ENCODE data around the gene BIRC3.

DNA sequence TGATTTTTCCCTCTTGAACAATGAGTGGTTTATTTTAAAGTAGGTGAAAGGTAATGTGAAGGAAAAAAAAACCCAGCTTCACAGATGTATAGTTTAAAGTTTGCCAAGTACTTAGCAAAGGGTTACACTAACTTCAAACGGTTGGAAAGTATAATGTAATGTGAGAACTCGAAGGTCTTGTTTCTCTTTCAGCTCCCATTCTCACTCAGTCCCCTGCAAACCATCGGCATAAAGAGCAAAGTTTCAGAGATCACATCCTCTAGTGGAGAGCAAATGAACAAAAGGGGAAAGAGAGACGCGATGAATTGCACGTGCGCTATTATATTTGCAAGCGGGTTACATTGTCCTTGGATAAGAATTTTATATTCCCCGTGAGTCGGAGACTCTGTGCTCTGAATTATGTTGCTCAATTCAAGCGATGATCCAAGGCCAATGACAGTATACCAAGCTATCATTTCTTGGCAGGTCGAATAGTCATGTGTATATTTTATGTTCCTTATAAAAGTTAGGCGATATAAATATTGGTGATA is 37.6 kb upstream of the BIRC3 start:
- TF ChIP-seq, protein P1, sequence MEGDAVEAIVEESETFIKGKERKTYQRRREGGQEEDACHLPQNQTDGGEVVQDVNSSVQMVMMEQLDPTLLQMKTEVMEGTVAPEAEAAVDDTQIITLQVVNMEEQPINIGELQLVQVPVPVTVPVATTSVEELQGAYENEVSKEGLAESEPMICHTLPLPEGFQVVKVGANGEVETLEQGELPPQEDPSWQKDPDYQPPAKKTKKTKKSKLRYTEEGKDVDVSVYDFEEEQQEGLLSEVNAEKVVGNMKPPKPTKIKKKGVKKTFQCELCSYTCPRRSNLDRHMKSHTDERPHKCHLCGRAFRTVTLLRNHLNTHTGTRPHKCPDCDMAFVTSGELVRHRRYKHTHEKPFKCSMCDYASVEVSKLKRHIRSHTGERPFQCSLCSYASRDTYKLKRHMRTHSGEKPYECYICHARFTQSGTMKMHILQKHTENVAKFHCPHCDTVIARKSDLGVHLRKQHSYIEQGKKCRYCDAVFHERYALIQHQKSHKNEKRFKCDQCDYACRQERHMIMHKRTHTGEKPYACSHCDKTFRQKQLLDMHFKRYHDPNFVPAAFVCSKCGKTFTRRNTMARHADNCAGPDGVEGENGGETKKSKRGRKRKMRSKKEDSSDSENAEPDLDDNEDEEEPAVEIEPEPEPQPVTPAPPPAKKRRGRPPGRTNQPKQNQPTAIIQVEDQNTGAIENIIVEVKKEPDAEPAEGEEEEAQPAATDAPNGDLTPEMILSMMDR (IDR thresholded peaks at IDR 0.05; ENCODE audit: poor library complexity, severe bottlenecking) = no peak
- TF ChIP-seq MXI1 (conservative IDR thresholded peaks at IDR 0.05; ENCODE audit: poor library complexity, severe bottlenecking) (no peak), EP300 (conservative IDR thresholded peaks at IDR 0.05; ENCODE audit: poor library complexity, severe bottlenecking) (no peak), EZH2 (IDR thresholded peaks at IDR 0.05; ENCODE audit: borderline replicate concordance, insufficient read depth, low read length, poor library complexity, severe bottlenecking) (no peak)

All from neural cell (in vitro differentiated cells).